AG09309 (cell line): ENCODE results near the gene DMGDH.

Source experiments
- DNase-seq: peaks from one replicate; pipeline ENCODE4 v3.0.0-alpha.2; 2010; ENCODE audit warnings: low read depth
- H3K4me3 ChIP-seq: 2 replicates; pipeline ENCODE4 v1.5.1; 2011; ENCODE audit warnings: mild to moderate bottlenecking, low read depth, low read length, moderate library complexity; ENCODE audit not compliant: control insufficient read depth
- TF ChIP-seq, protein P1 (sequence below): IDR thresholded peaks from 2 replicates; pipeline ENCODE4 v1.5.1; 2011; ENCODE audit warnings: mild to moderate bottlenecking, low read depth, low read length, inconsistent platforms; ENCODE audit not compliant: insufficient read depth, control insufficient read depth; ENCODE audit errors: missing control alignments

DMGDH gene

DNA sequence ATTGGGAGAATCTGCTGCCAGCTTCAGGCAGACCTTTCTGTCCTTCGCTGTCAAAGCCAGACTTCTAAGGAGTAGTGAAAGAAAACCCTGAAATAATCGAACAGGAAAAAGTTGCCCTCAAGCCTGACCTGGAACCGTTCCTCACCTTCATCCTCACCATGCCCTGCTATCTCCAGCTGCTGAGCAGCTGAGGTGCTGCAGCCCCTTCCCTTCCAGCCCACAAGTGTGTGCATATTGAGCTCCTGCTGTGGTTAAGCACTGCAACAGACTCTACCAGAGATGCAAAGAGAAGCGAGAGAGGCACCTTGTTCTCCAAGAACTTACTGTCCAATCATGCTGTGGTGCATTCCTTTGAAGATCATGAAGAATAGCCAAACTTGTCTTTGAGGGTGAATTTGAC lies 19.0 kb upstream of the DMGDH start:
- no peak overlapping the region for H3K4me3 ChIP-seq
- TF ChIP-seq, protein P1, sequence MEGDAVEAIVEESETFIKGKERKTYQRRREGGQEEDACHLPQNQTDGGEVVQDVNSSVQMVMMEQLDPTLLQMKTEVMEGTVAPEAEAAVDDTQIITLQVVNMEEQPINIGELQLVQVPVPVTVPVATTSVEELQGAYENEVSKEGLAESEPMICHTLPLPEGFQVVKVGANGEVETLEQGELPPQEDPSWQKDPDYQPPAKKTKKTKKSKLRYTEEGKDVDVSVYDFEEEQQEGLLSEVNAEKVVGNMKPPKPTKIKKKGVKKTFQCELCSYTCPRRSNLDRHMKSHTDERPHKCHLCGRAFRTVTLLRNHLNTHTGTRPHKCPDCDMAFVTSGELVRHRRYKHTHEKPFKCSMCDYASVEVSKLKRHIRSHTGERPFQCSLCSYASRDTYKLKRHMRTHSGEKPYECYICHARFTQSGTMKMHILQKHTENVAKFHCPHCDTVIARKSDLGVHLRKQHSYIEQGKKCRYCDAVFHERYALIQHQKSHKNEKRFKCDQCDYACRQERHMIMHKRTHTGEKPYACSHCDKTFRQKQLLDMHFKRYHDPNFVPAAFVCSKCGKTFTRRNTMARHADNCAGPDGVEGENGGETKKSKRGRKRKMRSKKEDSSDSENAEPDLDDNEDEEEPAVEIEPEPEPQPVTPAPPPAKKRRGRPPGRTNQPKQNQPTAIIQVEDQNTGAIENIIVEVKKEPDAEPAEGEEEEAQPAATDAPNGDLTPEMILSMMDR: no peak
- no peak for DNase-seq

- no peak overlapping the region for H3K4me3 ChIP-seq
- no peak for DNase-seq
- TF ChIP-seq, protein P1: no peak
Measured at GRCh38 chr5:79086116-79086515, 16.6 kb upstream of the DMGDH start.

DNA sequence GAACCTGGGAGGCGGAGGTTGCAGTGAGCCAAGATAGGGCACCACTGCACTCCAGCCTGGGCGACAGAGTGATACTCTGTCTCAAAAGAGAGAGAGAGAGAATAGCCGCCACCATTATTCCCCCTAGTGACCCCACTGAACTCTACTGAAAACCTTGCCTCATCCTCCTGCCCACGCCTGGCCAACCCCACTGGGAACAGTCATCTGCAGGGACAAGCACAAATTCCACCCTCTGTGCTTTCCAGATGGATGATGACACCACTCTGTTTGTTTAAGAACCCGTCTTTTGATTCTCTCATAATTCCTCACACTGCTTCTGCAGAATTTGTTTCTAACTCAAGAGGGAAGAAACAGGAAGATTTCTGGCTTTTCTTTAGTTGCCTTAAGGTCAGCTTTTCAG lies 12.3 kb upstream of the DMGDH start:
- no peak for DNase-seq
- H3K4me3 ChIP-seq: no peak overlapping the region
- TF ChIP-seq, protein P1: no peak

GRCh38 chr5:79080804-79081203 lies 11.3 kb upstream of the DMGDH start:
- TF ChIP-seq, protein P1: no peak
- no peak for DNase-seq
- no peak overlapping the region for H3K4me3 ChIP-seq

- TF ChIP-seq, protein P1: no peak
- H3K4me3 ChIP-seq: no peak overlapping the region
- DNase-seq: no peak
Measured at GRCh38 chr5:79077680-79078365, 8.3 kb upstream of the DMGDH start.

- TF ChIP-seq, protein P1: no peak
- no peak for DNase-seq
- H3K4me3 ChIP-seq: no peak overlapping the region
Measured at GRCh38 chr5:79076819-79077218, 7.3 kb upstream of the DMGDH start.

GRCh38 chr5:79075646-79076426 lies 6.4 kb upstream of the DMGDH start:
- H3K4me3 ChIP-seq: no peak overlapping the region
- DNase-seq: no peak
- TF ChIP-seq, protein P1: no peak
